ENCODE results near the gene SPEN.

DNA sequence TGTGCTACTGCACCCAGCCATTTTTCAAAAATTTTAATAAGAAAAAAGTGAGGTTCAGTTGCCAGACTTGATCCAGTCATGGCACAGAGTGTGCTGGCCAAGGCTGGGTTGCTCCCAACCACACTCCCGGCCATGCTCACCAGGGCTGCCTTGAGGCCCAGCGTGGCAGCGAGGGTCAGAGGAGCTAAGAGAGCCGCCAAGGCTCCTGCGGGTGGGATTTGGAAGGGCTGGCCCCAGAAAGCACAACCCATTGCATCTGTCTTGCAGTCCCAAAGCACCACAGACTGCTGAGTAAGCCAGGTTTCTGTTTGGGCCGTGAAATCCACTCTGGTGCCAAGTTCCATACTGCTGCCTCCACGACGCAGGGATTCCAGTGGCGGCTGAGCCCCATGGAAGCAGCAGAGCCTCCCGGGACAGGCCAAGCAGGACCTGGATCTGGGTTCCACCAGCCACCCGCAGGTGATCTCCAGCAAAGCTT is 105.8 kb downstream of the SPEN start:
- TF ChIP-seq, protein P1, sequence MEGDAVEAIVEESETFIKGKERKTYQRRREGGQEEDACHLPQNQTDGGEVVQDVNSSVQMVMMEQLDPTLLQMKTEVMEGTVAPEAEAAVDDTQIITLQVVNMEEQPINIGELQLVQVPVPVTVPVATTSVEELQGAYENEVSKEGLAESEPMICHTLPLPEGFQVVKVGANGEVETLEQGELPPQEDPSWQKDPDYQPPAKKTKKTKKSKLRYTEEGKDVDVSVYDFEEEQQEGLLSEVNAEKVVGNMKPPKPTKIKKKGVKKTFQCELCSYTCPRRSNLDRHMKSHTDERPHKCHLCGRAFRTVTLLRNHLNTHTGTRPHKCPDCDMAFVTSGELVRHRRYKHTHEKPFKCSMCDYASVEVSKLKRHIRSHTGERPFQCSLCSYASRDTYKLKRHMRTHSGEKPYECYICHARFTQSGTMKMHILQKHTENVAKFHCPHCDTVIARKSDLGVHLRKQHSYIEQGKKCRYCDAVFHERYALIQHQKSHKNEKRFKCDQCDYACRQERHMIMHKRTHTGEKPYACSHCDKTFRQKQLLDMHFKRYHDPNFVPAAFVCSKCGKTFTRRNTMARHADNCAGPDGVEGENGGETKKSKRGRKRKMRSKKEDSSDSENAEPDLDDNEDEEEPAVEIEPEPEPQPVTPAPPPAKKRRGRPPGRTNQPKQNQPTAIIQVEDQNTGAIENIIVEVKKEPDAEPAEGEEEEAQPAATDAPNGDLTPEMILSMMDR (IDR thresholded peaks at IDR 0.05), result no peak
- no peak for TF ChIP-seq ZFX (IDR thresholded peaks at IDR 0.05; ENCODE audit: borderline replicate concordance)

Measured in 22Rv1 (cell line).